ENCODE results near the gene GOSR1. TPM values are rescaled to one million over a fixed set of nuclear protein-coding genes. Genes with fewer than 3 reads are reported as not detected.

The GOSR1 gene
- total RNA-seq, 2 donors from 2014 or later = 25.2 to 33.5 TPM

DNA sequence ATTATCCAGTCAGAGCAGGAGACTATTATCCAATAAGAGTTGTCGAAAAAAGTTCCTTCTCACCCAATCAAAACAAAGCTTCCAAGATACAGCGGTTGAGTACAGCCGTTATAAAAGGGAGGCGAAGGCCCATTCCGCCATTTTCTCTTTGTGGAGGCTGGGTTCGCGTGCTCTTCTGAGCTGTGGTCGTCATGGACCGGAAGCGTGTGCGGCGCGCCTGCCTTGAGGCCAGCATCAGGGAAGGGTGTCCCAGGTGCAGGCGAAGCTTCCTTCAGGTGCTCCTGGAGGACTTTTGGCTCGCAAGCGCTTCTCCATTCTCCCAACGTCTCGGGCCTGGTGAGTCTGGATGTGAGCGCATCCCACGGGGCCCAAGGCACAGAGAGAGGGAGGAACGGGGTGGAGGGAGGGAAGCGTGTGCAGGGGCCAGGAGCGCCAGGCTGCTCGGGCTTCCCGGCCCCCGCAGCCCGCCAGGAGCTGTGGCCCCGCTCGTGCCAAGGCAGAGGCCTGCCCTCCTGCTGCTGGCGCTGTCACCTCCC is 99.2 kb downstream of the GOSR1 start:
- TF ChIP-seq, protein P1, sequence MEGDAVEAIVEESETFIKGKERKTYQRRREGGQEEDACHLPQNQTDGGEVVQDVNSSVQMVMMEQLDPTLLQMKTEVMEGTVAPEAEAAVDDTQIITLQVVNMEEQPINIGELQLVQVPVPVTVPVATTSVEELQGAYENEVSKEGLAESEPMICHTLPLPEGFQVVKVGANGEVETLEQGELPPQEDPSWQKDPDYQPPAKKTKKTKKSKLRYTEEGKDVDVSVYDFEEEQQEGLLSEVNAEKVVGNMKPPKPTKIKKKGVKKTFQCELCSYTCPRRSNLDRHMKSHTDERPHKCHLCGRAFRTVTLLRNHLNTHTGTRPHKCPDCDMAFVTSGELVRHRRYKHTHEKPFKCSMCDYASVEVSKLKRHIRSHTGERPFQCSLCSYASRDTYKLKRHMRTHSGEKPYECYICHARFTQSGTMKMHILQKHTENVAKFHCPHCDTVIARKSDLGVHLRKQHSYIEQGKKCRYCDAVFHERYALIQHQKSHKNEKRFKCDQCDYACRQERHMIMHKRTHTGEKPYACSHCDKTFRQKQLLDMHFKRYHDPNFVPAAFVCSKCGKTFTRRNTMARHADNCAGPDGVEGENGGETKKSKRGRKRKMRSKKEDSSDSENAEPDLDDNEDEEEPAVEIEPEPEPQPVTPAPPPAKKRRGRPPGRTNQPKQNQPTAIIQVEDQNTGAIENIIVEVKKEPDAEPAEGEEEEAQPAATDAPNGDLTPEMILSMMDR (IDR thresholded peaks at IDR 0.05) = no peak
- Histone ChIP-seq H3K27ac (no peak overlapping the region), H3K9me3 (no peaks in the 10 kb centered on the region), H3K36me3 (no peaks in the 10 kb centered on the region), H3K4me1 (no peaks in the 10 kb centered on the region), H3K4me3 (no peak overlapping the region), H3K27me3 (no peaks in the 10 kb centered on the region)
- DNase-seq (ENCODE audit: low spot score) = no peak

Other genes with a start within 250 kb of the GOSR1 start
- 1 to 10 TPM; 2.0 to 7.0 TPM for gene SLC6A4, start 241.7 kb upstream of the GOSR1 start, total RNA-seq
- 10 to 100 TPM; 10.8 to 13.9 TPM for gene BLMH, start 185.5 kb upstream of the GOSR1 start, total RNA-seq
- not detected for gene TMIGD1, start 143.4 kb upstream of the GOSR1 start, total RNA-seq
- gene CPD, start 98.5 kb upstream of the GOSR1 start, total RNA-seq = 10 to 100 TPM; 41.3 to 44.1 TPM

All from right atrium auricular region (tissue), 2 donors.